H1 (cell line): ENCODE measurements around the gene ZNF665. TPM values are rescaled to one million over a fixed set of nuclear protein-coding genes. Genes with fewer than 3 reads are reported as not detected.

Experiments used
- CTCF ChIA-PET: fragments of 300-600 bp; sonication (Branson Sonifier 250); formaldehyde crosslinking; loops from one replicate; lab custom pipeline; 2021; ENCODE audit not compliant: partially characterized antibody; lab: Charles Lee
- POLR2A ChIA-PET: fragments of 300-600 bp; sonication (Branson Sonifier 250); formaldehyde crosslinking; loops from one replicate; lab custom pipeline; 2021; ENCODE audit warnings: inconsistent platforms; ENCODE audit not compliant: partially characterized antibody; lab: Charles Lee
- DNase-seq, 2 experiments: peaks; one replicate each; pipeline versions ENCODE4 v3.0.0 to v3.0.0-alpha.2; 2010 to 2022; ENCODE audit warnings: low spot score in 2 of 2, low read depth in 1 of 2, mixed read lengths in 1 of 2
- FAIRE-seq: peaks from 2 replicates; lab custom pipeline; 2011; peaks lifted over from hg19 to GRCh38; lab: Jason Lieb, UNC
- H2AFZ ChIP-seq: 2 replicates; pipeline ENCODE4 v1.8.1; 2012; ENCODE audit warnings: low read length, inconsistent platforms
- H2AK5ac ChIP-seq: 2 replicates; pipeline ENCODE4 v1.6.1; 2013; ENCODE audit warnings: low read depth, low read length
- H2BK120ac ChIP-seq: replicated peaks from 2 replicates; pipeline ENCODE3; 2013; ENCODE audit warnings: low read depth, low read length, inconsistent platforms
- H2BK12ac ChIP-seq: 2 replicates; pipeline ENCODE4 v1.6.1; 2013; ENCODE audit warnings: low read depth, low read length
- H2BK15ac ChIP-seq: 2 replicates; pipeline ENCODE4 v1.6.1; 2013; ENCODE audit warnings: low read length
- H2BK20ac ChIP-seq: 2 replicates; pipeline ENCODE4 v1.6.1; 2013; ENCODE audit warnings: low read length
- H2BK5ac ChIP-seq: 2 replicates; pipeline ENCODE4 v1.6.1; 2013; ENCODE audit warnings: low read depth, low read length
- H3K14ac ChIP-seq: 2 replicates; pipeline ENCODE4 v1.6.1; 2013; ENCODE audit warnings: inconsistent platforms; ENCODE audit not compliant: insufficient read length
- H3K18ac ChIP-seq: 2 replicates; pipeline ENCODE4 v1.6.1; 2013; ENCODE audit warnings: low read length; ENCODE audit errors: extremely low read depth
- H3K23ac ChIP-seq: 2 replicates; pipeline ENCODE4 v1.6.1; 2013; ENCODE audit warnings: inconsistent platforms; ENCODE audit not compliant: insufficient read length
- H3K23me2 ChIP-seq: 2 replicates; pipeline ENCODE4 v1.6.1; 2013; ENCODE audit warnings: low read depth, low read length
- H3K27ac ChIP-seq: 2 replicates; pipeline ENCODE4 v1.6.1; 2011; ENCODE audit warnings: low read depth, low read length, inconsistent platforms
- H3K27me3 ChIP-seq, 4 experiments: replicated peaks in 1 of 4; 1 replicate in 1 of 4; 2 replicates in 3 of 4; pipeline versions ENCODE4 v1.6.1 to v1.8.1; 2011 to 2013; ENCODE audit warnings: low read length in 3 of 4, mild to moderate bottlenecking in 3 of 4, inconsistent platforms in 2 of 4, mixed read lengths in 2 of 4, moderate library complexity in 1 of 4; ENCODE audit not compliant: control insufficient read depth in 3 of 4, insufficient read depth in 3 of 4; ENCODE audit errors: extremely low read depth in 1 of 4
- H3K36me3 ChIP-seq, 4 experiments: 2 replicates each; pipeline versions ENCODE4 v1.6.1 to v1.8.1; 2011 to 2013; ENCODE audit warnings: mild to moderate bottlenecking in 4 of 4, low read length in 3 of 4, moderate library complexity in 2 of 4, control low read depth in 1 of 4, inconsistent platforms in 1 of 4; ENCODE audit not compliant: insufficient read depth in 4 of 4, control insufficient read depth in 2 of 4
- H3K4ac ChIP-seq: replicated peaks from 2 replicates; pipeline ENCODE3; 2013; ENCODE audit warnings: low read length, low read depth, mixed read lengths, inconsistent platforms; ENCODE audit not compliant: insufficient read length
- H3K4me1 ChIP-seq, 4 experiments: replicated peaks in 1 of 4; 1 replicate in 1 of 4; 2 replicates in 3 of 4; pipeline versions ENCODE4 v1.6.1 to v1.8.1; 2011 to 2013; ENCODE audit warnings: low read length in 3 of 4, inconsistent platforms in 2 of 4, mixed read lengths in 1 of 4; ENCODE audit not compliant: insufficient read depth in 4 of 4, control insufficient read depth in 3 of 4
- H3K4me2 ChIP-seq, 2 experiments: 2 replicates each; pipeline versions ENCODE4 v1.6.1 to v1.8.1; 2011 to 2013; ENCODE audit warnings: low read depth in 2 of 2, low read length in 2 of 2, control low read depth in 1 of 2, inconsistent platforms in 1 of 2, mild to moderate bottlenecking in 1 of 2; ENCODE audit not compliant: insufficient read depth in 1 of 2
- H3K4me3 ChIP-seq, 4 experiments: fragments of 200-600, 300-600 bp in 1 of 4; sonication (generic), shearing (Covaris generic), sonication (Bioruptor Twin) in 1 of 4; 2 replicates each; pipeline versions ENCODE4 v1.5.1 to v1.8.1; 2011 to 2016; ENCODE audit warnings: low read length in 4 of 4, low read depth in 3 of 4, control low read depth in 2 of 4, inconsistent platforms in 2 of 4, mild to moderate bottlenecking in 2 of 4, mixed read lengths in 1 of 4, moderate library complexity in 1 of 4; ENCODE audit not compliant: insufficient read depth in 2 of 4; ENCODE audit errors: extremely low read depth in 1 of 4
- H3K56ac ChIP-seq: replicated peaks from 2 replicates; pipeline ENCODE3; 2013; ENCODE audit warnings: low read depth, mild to moderate bottlenecking, mixed read lengths, low read length, inconsistent platforms; ENCODE audit not compliant: insufficient read length
- H3K79me1 ChIP-seq: 2 replicates; pipeline ENCODE4 v1.6.1; 2013; ENCODE audit warnings: low read depth, low read length, control low read depth
- H3K79me2 ChIP-seq, 2 experiments: 2 replicates each; pipeline versions ENCODE4 v1.6.1 to v1.8.1; 2012 to 2013; ENCODE audit warnings: low read length in 2 of 2, mild to moderate bottlenecking in 2 of 2, inconsistent platforms in 1 of 2; ENCODE audit not compliant: insufficient read depth in 2 of 2, control insufficient read depth in 1 of 2
- H3K9ac ChIP-seq, 4 experiments: replicated peaks in 1 of 4; 1 replicate in 1 of 4; 2 replicates in 3 of 4; pipeline versions ENCODE4 v1.6.1 to v1.8.1; 2011 to 2013; ENCODE audit warnings: low read depth in 3 of 4, low read length in 3 of 4, control low read depth in 2 of 4, mild to moderate bottlenecking in 2 of 4, moderate library complexity in 2 of 4, inconsistent platforms in 1 of 4; ENCODE audit errors: extremely low read depth in 1 of 4
- H3K9me3 ChIP-seq, 2 experiments: 2 replicates each; pipeline versions ENCODE4 v1.6.1 to v1.8.1; 2012 to 2013; ENCODE audit warnings: mild to moderate bottlenecking in 2 of 2, moderate library complexity in 2 of 2, control low read depth in 1 of 2, inconsistent platforms in 1 of 2, low read depth in 1 of 2, low read length in 1 of 2, mixed read lengths in 1 of 2; ENCODE audit not compliant: insufficient read depth in 2 of 2
- H4K20me1 ChIP-seq, 2 experiments: replicated peaks in 1 of 2; 2 replicates each; pipeline versions ENCODE3 to v1.8.1; 2011 to 2013; ENCODE audit warnings: inconsistent platforms in 2 of 2, low read length in 2 of 2, mild to moderate bottlenecking in 1 of 2; ENCODE audit not compliant: insufficient read depth in 2 of 2, control insufficient read depth in 1 of 2
- H4K5ac ChIP-seq: 2 replicates; pipeline ENCODE4 v1.6.1; 2013; ENCODE audit warnings: low read length, low read depth, mixed read lengths, inconsistent platforms; ENCODE audit not compliant: insufficient read length
- H4K8ac ChIP-seq: 2 replicates; pipeline ENCODE4 v1.8.0; 2013; ENCODE audit warnings: mild to moderate bottlenecking, moderate library complexity, low read length, inconsistent platforms; ENCODE audit not compliant: insufficient read depth; ENCODE audit errors: extremely low read depth
- H4K91ac ChIP-seq: replicated peaks from 2 replicates; pipeline ENCODE3; 2013; ENCODE audit warnings: low read length, mixed read lengths, inconsistent platforms; ENCODE audit not compliant: insufficient read length
- POLR2AphosphoS5 ChIP-seq: IDR thresholded peaks from 2 replicates; pipeline ENCODE4 v1.6.1; 2011; ENCODE audit warnings: low read depth, low read length
- ZNF274 ChIP-seq: IDR thresholded peaks from 2 replicates; pipeline ENCODE4 v1.7.0; 2012; ENCODE audit warnings: low read length, borderline replicate concordance; ENCODE audit errors: extremely low read depth
- WGBS, 2 experiments: shearing (Covaris generic) in 1 of 2; methylation state at CpG; one replicate each; pipeline versions ENCODE4 v1.1.6 to v1.1.7; 2013 to 2015; ENCODE audit warnings: low lambda C conversion rate in 2 of 2, mixed read lengths in 2 of 2, inconsistent platforms in 1 of 2, low coverage in 1 of 2, missing lambda C conversion rate in 1 of 2; ENCODE audit not compliant: insufficient replicate concordance in 2 of 2, insufficient coverage in 1 of 2, insufficient read length in 1 of 2; ENCODE audit errors: extremely low coverage in 1 of 2, missing lambda C conversion rate in 1 of 2; 5-methylcytosine and 5-hydroxymethylcytosine counted together
- polyA plus RNA-seq, 7 experiments: library from polyadenylated mRNA; depleted of rRNA in 3 of 7; stranded (reverse) in 5 of 7; unstranded in 2 of 7; fragments of >200 nt in 5 of 7; fragments of 200-250 nt in 2 of 7; gene quantifications; 1 replicate in 5 of 7; 2 replicates in 1 of 7; 4 replicates in 1 of 7; pipeline versions ENCODE4 v1.2.1 to v1.2.3, GENCODE V29; 2011 to 2013; ENCODE audit warnings: missing spikeins in 2 of 7, mixed read lengths in 2 of 7
- total RNA-seq: library from RNA; stranded (reverse); fragmentation: NEBNext Ultra II Directional; extraction: Animal tissue kit (Norgen Biotek cat#: 25700); gene quantifications from 2 replicates; pipeline ENCODE4 v1.2.1, GENCODE V29; 2021

Gene ZNF665
- total and polyA plus RNA-seq, 2 of the 8 experiments (the other 6 are each of a cell fraction or from before 2014, with no cell fraction given) = 2.4 to 6.4 TPM

DNA sequence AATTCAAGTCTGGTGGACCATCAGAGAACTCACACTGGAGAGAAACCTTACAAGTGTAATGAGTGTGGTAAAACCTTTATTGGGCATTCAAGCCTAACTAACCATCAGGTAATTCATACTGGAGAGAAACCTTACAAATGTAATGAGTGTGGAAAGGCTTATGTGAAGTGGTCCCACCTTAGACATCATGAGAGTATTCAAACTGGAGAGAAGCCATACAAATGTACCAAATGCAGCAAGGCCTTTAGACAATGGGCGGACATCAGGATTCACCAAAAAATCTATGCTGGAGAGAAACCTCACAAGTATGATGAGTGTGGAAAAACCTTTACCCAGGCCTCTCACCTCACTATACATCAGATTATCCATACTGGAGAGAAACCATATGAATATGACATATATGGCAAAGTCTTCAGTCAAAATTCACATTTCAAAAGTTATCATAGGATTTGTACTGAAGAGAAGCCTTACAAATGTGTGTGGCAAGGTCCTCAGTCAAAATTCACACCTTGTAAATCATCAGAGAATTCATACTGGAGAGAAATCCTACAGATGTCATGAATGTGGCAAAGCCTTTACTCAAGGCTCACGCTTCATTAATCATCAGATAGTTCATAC, 19.7 kb upstream of the ZNF665 start:
- Histone ChIP-seq H4K8ac (no peak overlapping the region), H2BK20ac (no peak overlapping the region), H2BK15ac (no peak overlapping the region), H3K18ac (no peak overlapping the region), H3K4me1 (no peaks in the 10 kb centered on the region), H4K20me1 (no peaks in the 10 kb centered on the region), H3K23ac (no peak overlapping the region), H3K9ac (no peak overlapping the region), H2BK12ac (no peak overlapping the region), H3K56ac (no peak overlapping the region), H3K4ac (no peak overlapping the region), H3K14ac (no peak overlapping the region), H3K4me3 (no peak overlapping the region), H2BK5ac (no peak overlapping the region), H2AK5ac (no peak overlapping the region), H3K23me2 (no peaks in the 10 kb centered on the region), H4K5ac (no peak overlapping the region), H3K36me3 (peaks cover 0 to 29% (median 2%) of the 10 kb centered on the region in 4 experiments; a peak in 3 of 8 replicates), H3K79me2 (no peaks in the 10 kb centered on the region), H3K4me2 (no peak overlapping the region), H3K27ac (no peak overlapping the region), H4K91ac (no peak overlapping the region), H3K79me1 (no peaks in the 10 kb centered on the region), H2BK120ac (no peak overlapping the region), H3K9me3 (peaks cover 48 to 85% of the 10 kb centered on the region in 2 experiments), H3K27me3 (no peaks in the 10 kb centered on the region), H2AFZ (no peak overlapping the region)
- TF ChIP-seq ZNF274 (peak; percentile 88; the same call in 1 of the 2 replicates), POLR2AphosphoS5 (no peak)
- no peak for DNase-seq
- ChIA-PET CTCF (no interaction called here), POLR2A (no interaction called here)
- WGBS, 2 experiments = 84% methylated on average over 2 of the region's 2 CpGs; no CpG with 5 or more reads in 1 of the 2 experiments
- FAIRE-seq = no peak
